Loucy (cell line): ENCODE data around the gene ZDHHC19.

Experiments
- EZH2phosphoT487 ChIP-seq: fragments of 200-600 bp; IDR thresholded peaks from 2 replicates; pipeline ENCODE4 v1.6.1; 2018; ENCODE audit warnings: antibody characterized with exemption, mild to moderate bottlenecking, moderate library complexity, borderline replicate concordance
- TF ChIP-seq, protein P1 (sequence below): fragments of 200-600 bp; sonication (generic); conservative IDR thresholded peaks from 2 replicates; pipeline ENCODE4 v1.5.1; 2014; ENCODE audit warnings: mild to moderate bottlenecking, antibody characterized with exemption, low read length

DNA sequence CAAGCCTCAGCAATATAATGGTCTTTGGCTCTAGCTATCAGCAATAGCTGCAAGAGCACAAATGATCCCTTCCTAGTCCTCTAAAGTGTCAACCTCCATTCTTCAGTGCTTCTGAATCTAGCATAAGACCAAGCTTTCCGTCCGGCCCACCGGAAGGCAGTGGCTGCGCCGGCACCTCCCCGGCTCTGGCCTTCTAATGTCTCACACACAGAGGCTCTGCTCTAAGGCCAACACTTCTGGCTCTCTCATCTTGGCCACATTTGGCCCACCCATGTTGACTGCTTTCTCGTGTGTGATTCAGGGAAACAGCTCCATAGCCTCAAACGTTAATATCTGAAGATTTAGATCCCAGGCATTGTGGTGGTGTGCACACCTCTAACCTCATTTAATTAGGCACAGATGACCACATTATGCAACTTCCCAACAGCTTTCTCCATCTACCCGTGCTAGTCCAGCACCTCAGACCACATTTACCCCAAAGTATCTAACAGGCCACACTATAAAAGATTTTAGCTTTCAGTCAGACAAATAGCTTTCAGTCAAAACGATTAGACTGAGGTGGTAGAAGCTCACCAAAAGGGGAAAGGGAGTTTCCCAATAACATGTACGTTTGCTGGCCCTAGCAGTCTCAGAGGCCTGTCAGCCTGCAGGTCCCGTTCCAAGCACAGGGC, 24.4 kb upstream of the ZDHHC19 start:
- TF ChIP-seq, protein P1, sequence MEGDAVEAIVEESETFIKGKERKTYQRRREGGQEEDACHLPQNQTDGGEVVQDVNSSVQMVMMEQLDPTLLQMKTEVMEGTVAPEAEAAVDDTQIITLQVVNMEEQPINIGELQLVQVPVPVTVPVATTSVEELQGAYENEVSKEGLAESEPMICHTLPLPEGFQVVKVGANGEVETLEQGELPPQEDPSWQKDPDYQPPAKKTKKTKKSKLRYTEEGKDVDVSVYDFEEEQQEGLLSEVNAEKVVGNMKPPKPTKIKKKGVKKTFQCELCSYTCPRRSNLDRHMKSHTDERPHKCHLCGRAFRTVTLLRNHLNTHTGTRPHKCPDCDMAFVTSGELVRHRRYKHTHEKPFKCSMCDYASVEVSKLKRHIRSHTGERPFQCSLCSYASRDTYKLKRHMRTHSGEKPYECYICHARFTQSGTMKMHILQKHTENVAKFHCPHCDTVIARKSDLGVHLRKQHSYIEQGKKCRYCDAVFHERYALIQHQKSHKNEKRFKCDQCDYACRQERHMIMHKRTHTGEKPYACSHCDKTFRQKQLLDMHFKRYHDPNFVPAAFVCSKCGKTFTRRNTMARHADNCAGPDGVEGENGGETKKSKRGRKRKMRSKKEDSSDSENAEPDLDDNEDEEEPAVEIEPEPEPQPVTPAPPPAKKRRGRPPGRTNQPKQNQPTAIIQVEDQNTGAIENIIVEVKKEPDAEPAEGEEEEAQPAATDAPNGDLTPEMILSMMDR, result no peak
- TF ChIP-seq EZH2phosphoT487, result no peak
